ENCODE measurements around the gene CNIH3. TPM values are rescaled to one million over a fixed set of nuclear protein-coding genes. Genes with fewer than 3 reads are reported as not detected.

The CNIH3 gene
- total RNA-seq, 1 donor from 2014 or later: 2.5 TPM

DNA sequence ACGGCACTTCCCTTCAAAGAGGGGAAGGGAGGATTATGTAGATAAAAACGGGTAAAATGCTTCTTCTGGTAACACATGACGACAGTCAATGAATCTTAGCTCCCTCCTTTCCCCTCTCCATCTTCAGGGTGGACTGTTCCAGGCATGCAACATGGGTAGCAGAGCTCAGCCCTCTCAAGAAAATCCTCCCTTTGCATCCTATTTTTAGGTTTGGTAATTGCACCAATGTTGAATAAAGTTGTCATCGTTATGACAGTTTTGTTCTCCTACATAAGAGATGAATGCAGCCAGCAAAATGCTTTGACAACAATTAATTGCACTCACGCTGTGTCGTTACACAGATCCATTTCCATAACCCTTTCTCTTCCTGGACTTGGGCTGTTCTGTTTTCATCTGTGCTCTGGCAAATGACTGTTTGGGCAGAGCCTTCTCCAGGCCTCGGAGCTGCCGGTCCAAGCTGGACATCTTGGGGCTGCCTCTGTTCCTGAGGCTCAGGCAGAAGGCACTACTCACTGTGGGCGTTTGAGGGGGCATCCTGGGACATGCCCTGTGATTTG lies 127.6 kb downstream of the CNIH3 start:
- DNase-seq (ENCODE audit: low read depth): no peak

DNA sequence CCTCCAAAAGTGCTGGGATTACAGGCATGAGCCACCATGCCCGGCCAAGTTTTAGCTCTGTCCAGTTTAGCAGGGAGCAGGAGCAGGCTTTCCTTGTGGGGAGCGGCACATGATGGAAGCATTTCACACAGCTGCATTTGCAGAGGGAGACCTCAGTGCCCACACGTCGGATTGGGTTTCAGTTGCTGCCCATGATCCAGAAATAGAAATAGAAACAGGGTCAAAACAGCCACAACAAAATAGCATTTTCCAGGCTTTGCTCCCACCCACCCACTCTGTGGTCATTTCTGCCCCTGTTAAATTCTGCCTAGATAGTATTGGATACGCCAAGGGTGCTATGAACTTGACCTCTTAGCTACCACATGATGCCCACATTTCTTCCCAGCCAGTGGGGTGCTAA lies 128.4 kb downstream of the CNIH3 start:
- no peak for DNase-seq (ENCODE audit: low read depth)

DNA sequence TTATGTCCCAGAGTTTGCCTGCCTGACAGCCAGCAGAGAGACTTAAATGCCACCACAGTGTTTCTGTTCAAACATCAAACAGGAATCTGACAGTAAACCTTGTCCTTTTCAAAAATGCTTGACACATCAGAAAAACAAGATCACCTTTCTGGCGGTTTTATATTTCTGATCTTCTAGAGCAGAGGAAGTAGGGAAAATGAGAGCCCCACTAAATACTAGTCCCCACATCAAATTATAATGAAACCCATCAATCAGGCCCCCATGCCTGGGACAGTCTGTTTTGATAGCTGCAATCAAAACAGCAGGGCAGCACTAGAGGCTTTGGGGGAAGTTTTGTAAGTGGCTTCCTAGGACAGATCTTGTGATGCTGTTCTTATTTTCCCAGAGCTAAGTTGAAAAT lies 129.3 kb downstream of the CNIH3 start:
- DNase-seq (ENCODE audit: low read depth): no peak

DNA sequence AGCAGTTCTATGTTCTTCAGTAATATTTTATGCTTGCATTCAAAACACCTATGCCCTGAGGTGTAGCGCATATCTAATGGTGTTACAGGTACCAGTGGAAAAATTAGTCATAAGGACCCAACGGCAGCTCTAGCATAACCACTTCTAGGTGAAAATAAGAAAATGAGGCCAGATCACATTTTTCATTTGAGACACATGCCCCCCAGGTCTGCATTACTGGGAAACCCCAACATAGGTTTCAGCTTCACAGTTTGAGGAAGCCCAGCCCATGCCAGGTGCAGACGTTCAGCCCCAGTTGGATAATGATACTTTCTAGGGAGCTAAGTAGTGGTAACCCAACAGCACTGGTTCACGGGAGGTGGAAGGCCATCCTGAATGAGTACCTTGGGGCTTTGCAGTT lies 129.8 kb downstream of the CNIH3 start:
- DNase-seq (ENCODE audit: low read depth): no peak

DNA sequence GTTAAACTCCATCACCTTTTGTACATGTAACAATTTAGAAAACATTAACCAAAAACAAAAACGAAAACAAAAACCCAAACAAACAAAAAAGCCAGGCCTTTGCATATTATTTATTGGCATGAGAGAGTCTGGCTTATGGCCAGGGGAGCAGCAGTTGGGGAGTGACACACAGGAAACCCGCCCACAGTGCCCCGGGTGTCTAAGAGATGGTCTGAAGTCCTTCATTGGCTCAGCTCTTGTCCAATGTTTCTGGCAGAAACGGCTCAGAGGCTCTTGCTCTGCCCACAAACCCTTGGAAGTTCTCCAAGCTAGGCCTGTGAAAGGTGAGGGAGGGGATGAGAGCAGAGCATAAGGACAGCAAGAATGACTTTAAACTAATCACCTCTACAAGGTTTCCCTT lies 131.5 kb downstream of the CNIH3 start:
- peak; percentile 72 for DNase-seq (ENCODE audit: low read depth)

DNA sequence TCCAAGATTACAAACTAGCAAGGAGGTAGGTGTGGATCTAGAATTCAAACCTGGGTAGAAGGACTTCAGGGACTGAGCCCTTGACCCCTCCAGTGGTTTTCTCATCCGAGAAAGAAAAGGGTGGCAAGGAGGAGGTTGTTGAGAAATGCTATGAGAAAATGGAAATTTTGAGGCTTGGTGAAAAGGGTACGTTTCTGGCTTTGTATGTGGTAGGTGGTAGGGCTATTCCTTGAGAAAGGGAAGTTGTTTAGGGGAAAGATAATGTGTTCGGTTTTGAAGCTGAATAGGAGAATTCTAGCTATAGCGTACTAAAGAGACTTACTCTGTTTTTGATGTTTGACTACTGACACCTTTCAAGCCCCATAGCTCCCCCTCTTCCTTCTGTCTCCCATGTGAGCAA lies 133.8 kb downstream of the CNIH3 start:
- no peak for DNase-seq (ENCODE audit: low read depth)

DNA sequence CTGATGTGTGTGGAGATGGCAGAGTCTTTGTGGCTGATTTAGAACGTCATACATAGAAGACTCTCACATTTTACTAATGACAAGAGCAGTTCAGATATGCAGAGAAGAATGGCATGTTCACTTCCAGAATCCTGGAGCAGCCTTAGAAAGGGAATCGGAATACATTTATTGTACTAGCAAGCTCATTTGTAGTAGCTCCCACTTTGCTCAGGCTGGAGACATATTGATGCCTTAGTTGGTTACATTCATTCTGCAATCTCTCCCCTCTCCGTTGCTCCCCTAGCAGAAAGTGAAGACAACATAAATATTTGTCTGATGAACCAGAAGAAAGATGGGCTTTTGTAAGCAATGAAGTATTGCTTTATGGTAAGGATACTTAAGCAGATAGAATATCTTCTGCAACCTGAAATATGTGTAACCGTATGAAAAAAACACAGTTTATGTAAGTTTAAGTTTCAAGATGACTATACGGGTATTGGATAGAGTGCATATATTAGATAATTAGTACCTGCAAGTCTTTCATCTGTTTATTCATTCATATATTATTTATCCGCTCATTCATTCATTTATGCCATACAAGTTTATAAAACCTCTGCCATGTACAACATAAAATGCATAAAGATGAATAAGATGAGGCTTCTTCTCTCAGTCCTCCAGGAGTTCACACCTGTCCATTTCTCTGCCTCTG lies 135.7 kb downstream of the CNIH3 start:
- no peak for DNase-seq (ENCODE audit: low read depth)

DNA sequence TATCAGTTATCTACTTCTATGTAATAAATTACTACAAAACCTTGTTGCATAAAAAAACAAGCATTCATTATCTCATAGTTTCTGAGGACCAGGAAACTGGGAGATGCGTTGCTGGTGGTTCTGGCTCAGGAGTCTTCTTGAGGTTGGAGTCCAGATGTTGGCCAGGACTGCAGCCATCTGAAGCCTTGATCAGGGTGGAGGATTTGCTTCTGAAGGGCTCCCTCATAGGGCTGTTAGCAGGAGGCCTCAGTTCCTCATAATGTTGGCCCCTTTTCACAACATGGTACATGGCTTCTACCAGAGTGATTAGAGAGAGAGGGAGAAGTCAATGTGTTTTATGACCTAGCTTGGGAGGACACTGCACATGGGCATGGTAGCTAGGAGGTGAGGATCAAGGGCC lies 137.4 kb downstream of the CNIH3 start:
- no peak for DNase-seq (ENCODE audit: low read depth)

DNA sequence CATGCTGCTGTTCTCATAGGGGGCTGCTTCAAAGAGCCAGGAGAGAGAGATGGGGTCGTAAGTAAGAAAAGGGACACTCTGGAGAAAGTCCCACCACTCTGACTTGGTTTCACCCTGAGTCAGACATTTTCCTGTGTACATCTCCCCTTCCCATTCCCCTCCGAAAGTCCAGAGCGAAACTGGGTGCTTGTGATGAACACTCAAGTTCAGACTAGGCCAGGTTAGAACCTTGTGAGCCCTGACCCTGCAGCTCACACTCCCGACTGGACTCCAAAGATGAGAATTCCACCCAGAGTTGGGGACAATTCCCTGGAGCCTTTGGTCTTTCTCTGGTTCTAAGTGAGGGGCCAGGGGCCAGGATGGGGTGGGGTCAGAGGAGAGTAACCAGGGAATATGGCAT lies 139.5 kb downstream of the CNIH3 start:
- DNase-seq (ENCODE audit: low read depth): no peak

DNA sequence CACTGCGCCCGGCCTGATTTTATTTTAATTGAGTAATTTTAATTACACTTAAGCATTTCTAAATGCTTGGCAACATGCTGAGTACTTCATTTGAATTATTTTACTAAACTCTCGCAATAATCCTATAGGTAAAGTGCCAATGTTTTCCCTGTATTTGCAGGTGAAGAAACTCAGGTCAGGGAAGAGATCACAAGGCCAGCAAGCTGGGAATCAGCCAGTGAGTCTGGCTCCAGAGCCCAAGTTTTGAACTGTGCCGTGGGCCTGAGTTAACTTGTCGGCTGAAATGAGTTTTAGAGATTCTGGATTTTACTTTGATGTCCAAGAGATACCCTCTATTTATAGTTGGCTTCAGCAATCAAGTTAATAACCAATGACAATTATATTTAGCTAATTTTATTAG lies 141.4 kb downstream of the CNIH3 start:
- DNase-seq (ENCODE audit: low read depth): no peak

DNA sequence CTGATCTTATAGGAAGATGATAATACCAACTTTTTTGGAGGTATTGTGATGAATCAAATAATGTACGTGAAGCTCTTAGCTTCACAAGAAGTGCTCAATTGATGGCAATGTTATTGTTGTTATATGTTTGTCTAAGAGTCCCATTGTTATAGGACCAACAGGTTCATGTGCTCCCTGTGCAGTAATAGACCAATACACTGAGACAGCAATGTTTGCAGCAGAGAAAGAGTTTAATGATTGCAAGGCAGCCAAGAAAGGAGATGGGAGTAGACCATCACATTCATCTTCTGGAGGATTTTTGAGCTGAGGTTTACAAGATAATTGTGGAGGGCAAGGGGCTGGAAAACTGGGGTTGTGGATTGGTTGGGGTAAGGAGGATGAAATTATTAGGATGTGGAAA lies 143.0 kb downstream of the CNIH3 start:
- DNase-seq (ENCODE audit: low read depth): no peak

DNA sequence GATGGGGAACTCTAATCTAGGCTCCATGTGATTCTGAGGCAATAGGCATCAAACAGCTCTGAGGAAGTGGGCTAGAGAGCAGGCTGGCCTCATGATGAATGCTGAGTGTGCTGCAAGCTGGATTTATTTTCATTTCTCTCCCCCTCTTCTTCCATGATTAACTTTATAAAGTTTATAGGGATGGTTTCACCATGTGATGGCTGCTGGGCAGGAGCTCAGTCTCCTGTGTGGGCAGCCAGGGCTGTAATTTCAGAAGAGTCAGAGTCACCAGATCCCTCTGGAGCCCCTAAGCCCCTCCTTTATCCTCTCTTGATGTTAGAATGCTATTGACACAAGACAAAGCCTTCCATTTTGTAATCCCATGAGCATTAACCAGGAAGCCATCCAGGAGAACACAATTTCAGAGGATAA lies 143.6 kb downstream of the CNIH3 start:
- DNase-seq (ENCODE audit: low read depth): no peak

DNA sequence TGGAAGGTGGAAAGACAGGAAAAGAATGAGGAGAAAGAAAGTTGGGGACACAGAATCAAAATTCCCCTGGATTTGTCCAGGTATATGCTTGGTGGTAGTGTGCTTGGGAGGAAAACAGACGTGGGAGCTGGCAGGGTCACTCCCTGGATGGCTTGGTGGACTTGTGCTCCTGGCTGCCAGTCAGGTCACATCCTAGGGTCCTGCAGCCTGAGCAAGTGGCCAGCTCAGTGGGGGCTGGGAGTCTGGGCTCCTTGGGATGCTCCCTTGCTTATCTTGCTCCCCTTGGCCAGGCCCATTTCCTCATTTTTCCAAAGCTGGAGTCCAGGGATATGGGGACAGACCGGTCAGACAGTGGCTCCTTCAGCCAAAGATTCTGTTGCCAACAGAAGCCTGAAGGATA lies 144.0 kb downstream of the CNIH3 start:
- no peak for DNase-seq (ENCODE audit: low read depth)

DNA sequence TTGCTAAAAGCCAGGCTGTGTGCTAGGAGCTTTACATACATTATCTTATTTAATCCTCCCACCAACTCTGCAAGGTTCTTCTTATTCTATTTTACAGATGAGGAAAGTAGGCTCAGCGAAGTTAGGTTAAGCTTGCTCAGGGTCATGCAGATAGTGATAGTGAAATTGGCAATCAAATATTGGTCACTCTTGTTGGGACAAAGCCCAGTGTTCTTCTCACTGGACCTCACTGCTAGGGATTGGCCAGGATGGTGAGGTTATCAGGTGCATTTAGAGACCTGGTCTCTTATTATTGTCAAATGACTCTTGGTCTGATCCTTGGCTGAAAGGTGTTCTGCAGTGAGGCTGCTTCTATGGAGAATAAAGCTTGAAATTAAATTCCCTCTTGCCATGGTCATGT lies 145.1 kb downstream of the CNIH3 start:
- no peak for DNase-seq (ENCODE audit: low read depth)

DNA sequence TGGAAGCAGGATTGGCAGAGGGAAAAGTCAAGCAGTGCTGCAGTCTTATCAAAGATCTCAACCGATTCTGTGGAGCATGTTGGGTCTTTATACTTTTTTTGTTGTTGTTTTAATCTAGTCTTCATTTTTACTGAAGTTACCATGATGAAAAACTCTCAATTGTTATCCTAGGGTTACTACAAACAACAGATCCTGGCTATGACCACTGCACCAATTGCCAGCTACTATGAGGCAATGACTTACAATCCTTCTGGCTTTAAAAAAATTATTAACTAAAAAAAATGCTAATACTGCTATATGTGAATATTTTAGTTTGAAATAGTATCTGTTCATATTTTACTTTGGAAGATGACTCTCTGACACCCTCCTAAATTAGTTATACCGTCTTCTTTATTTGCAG lies 145.9 kb downstream of the CNIH3 start:
- DNase-seq (ENCODE audit: low read depth): no peak

DNA sequence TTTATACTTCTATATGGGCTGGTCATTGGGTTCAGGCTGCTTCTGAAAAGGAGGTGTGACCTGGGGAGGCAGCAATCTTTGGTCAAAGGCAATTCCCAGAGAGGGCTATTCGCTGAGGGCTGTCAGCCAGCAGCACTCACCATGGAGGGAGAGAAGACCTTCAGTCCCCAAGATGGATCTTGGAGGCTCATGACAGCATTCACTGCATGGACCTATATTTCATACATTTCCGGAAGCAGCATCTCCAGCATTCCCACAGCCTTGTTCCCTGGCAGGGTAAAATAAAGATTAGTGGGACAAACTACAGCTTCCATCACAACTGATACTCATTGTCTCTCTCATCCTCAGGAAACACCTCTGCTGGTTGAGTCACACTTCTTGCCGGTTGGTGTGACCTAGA lies 146.6 kb downstream of the CNIH3 start:
- DNase-seq (ENCODE audit: low read depth): no peak

DNA sequence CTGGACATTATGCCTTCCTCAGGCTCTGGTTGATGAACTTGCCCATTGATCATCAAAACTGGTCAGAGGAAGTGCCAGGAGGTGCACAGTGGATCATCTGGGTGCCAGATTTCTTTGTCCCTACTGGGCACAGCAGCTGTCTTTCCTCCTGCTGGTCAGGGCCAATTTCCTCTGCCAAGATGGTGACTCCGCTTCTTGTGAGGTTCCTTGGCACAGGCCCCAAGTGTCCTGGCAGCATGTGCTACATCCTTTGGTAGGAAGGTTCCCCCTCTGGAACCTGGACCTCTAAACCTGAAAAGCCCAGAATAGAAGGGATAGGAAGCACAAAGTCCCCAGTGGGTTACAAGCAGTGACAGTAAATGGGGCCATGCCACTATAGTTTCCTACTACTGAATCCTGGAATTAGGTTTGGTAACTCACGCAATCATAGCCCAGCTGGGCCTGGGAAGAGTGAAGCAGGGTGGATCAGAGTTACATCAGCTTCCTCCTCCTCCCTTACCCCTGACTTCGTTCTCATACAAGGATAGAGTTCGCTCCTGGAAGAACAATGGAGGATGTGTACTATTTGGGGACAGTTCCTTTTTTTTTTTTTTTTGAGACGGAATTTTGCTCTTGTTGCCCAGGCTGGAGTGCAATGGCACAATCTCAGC lies 147.1 kb downstream of the CNIH3 start:
- no peak for DNase-seq (ENCODE audit: low read depth)

DNA sequence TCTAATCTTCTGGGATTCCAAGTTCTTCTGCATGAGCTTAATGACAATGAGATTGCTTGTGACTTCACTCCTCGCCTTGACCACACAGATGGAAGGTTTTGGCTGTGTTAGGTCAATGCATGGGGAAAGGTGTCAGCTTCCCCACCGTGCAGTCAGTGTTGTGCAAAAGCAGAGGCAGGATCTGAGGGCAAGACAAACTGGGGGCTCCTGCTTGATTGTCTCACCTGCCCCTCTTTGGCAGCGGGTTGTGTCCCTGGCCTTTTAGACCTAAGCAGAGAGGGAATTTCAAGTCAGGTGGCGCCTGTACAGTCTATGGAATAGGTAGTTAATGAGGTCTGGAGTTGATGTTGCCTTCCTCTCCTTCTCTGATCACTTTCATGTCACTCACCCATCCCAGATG lies 150.1 kb downstream of the CNIH3 start:
- DNase-seq (ENCODE audit: low read depth): no peak

DNA sequence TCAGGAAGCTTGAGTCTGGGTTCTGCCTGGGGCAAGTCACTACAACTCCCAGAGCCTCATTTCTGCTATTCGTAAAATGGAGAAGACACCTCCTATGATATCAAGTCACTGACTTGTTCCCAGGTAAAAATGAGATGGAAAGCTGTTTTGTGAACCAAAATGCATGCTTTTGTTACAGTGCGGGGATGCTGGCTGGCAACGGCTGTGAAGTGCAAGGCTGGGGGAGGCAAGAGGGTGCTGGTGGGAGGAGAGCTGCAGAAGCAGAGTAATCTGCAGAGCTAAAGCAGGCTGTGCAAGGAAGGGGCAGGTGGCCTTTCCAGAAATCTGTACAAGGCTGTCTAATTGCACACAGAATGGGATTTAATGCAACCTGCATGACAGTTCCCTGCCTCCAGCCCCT lies 150.9 kb downstream of the CNIH3 start:
- no peak for DNase-seq (ENCODE audit: low read depth)

DNA sequence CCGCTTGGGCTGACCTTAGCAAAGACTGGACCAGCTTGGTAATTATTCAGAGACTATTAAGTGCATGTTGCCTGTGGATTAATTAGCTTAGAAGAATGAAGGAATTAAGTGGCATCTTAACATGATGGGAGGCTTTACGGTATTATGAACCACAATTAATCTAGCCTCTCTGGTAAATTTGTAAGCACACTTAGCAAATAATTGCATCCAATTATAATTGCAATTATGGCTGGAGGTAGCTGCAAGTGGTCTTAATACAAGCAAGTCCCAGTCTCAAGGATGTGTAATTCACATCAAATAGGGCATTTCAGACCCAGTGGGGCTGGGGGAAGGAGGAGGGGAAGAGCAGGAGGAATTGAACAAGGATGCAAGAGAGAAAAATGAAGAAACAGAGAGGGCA lies 151.6 kb downstream of the CNIH3 start:
- no peak for DNase-seq (ENCODE audit: low read depth)

DNA sequence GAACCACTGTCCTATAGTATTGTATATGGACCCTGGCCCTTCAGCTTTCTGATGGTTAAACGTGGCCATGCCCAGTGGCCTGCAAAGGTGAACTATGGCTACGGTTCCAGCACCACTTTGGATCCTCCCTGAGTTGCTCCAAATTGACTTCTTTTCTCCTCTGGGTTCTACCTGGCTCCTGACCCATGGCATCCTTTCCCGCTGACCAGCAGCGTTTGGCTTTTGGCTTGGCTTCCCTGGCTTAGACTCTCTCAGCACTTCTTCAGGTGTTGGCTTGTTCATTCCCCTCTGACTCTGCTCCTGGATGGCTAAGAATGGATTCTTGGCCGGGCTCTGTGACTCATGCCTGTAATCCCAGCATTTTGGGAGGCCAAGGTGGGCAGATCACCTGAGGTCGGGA lies 152.9 kb downstream of the CNIH3 start:
- no peak for DNase-seq (ENCODE audit: low read depth)

DNA sequence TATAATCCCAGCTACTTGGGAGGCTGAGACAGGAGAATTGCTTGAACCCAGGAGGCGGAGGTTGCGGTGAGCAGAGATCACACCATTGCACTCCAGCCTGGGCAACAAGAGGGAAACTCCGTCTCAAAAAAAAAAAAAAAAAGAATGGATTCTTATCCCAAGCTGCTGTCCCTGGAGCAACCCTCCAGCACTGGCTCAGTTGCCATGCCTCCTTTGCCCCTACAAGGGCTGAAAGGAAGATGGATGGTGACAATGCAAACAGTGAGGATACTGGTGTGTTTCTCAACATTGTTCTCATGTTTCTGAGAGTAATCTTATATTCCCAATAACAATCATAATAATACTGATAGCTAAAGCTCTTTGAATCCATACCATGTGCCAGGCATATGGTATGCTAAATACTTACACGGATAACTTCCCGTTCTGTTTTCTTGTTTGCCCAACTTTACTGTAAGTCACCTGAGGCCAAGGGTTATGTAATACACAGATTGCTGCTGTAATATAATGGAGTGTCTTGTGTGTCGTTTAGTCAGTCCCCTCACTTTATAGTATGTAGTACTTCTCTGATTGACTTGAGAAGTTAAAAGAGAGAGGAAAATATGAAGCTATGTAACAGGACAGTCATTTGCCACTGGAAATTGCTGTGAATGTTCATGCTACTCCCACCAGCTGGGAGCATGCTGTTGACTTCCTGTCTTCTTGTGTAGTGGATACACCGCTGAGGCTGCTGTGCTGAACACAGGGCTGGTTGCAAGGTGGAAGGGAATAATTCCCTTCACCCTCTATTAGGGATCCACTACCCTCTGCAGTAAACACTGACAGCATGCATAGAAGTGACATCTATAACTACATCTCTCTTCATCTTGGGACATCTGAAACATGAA lies 153.6 kb downstream of the CNIH3 start:
- DNase-seq (ENCODE audit: low read depth): no peak

DNA sequence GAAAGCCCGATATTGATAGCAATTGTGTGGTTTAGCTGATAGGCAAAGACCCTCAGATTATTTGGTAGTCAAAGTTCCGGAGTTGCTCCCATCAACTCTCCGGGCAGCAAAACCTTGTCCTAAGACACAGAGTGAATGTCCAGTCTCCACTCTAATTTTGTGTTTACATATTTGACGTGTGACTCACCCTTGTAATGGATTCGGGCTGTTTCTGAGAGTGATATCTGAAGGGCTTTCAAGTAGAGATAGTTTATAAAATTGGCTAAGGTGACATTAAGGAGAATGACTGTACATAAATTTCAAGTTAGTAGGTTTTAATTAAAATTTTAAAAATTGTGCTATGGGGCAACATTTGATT lies 154.2 kb downstream of the CNIH3 start:
- peak; percentile 13 for DNase-seq (ENCODE audit: low read depth)
